AG09319 (cell line): ENCODE results near the gene C11orf86.

Source experiments
- DNase-seq: peaks from one replicate; pipeline ENCODE4 v3.0.0-alpha.2; 2010; ENCODE audit warnings: low read depth; ENCODE audit errors: extremely low read depth
- TF ChIP-seq, protein P1 (sequence below): IDR thresholded peaks from 2 replicates; pipeline ENCODE4 v1.5.1; 2011; ENCODE audit warnings: low read depth, mild to moderate bottlenecking, inconsistent platforms, low read length, moderate library complexity

Gene C11orf86

DNA sequence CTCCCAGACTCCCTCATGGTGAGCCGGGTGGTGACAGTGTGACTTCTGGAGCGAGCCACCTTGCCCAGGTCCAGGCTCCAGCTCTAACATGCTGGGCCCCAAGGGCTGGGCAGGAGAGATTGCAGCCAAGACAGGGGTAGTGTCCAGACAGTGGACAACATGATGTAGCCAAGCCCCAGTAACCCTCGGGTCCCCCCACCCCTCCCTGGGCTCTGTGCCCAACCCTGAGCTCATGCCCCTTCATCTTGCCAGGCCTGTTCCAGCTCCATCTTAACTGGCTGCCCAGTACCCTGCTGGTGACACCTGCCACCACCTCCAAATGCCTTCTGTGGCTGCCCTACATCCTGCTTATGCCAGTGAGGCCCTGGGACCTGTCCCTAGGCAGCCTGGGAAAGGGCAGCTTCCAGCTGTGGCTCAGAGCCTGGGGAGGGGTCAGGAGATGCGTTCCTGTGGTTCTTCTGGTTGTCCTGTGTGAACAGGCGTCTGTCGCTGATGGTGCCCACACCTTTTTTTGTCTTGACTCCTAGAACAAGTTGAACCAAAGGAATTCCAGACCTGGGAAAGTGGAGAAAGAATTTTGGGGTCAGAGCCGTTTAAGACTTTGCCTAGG is 35.3 kb downstream of the C11orf86 start:
- TF ChIP-seq, protein P1, sequence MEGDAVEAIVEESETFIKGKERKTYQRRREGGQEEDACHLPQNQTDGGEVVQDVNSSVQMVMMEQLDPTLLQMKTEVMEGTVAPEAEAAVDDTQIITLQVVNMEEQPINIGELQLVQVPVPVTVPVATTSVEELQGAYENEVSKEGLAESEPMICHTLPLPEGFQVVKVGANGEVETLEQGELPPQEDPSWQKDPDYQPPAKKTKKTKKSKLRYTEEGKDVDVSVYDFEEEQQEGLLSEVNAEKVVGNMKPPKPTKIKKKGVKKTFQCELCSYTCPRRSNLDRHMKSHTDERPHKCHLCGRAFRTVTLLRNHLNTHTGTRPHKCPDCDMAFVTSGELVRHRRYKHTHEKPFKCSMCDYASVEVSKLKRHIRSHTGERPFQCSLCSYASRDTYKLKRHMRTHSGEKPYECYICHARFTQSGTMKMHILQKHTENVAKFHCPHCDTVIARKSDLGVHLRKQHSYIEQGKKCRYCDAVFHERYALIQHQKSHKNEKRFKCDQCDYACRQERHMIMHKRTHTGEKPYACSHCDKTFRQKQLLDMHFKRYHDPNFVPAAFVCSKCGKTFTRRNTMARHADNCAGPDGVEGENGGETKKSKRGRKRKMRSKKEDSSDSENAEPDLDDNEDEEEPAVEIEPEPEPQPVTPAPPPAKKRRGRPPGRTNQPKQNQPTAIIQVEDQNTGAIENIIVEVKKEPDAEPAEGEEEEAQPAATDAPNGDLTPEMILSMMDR, result no peak
- no peak for DNase-seq

DNA sequence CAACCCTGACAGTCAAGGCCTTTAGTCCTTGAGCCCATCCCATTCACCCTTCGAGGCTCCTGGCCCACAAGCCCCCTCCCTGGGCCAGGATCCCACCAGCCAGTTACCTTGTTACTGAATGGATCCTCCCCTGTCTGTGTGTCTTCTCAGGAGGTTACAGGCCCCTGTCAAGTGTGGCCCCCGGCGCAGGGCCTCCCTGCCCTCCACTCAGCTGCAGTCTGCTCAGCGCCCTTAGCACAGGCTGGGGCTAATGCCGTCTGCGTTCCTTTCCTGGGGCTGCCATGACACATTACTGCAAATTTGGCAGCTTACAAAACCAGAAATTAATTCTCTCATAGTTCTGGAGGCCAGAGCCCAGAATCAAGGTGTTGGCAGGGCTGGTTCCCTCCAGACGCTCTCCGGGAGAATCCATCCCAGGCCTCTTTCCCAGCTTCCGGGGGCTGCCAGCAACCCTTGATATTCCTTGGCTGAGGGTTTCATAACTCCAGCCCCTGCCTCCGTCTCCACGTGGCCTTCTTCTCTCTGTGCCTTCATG is 38.5 kb downstream of the C11orf86 start:
- no peak for DNase-seq
- TF ChIP-seq, protein P1, result no peak

DNA sequence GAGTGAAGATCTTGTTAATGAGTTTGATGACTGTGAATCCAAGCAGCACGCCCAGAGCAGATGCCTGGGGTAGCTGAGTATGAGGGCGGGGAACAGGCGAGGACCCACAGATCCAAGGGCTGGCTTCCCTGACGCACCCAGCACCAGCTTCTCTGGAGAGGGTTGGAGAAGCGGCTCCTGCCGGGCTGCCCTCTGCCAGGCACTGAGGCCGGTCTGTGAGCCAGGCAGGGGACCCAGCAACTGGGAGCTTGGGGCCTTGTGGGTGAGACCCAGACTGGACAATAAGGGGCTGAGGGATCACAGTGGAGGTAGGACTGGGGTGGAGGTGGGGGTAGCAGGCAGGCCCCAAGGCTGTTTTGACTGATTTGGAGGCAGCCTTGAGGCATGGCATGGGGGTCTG is 39.2 kb downstream of the C11orf86 start:
- TF ChIP-seq, protein P1, result no peak
- no peak for DNase-seq

DNA sequence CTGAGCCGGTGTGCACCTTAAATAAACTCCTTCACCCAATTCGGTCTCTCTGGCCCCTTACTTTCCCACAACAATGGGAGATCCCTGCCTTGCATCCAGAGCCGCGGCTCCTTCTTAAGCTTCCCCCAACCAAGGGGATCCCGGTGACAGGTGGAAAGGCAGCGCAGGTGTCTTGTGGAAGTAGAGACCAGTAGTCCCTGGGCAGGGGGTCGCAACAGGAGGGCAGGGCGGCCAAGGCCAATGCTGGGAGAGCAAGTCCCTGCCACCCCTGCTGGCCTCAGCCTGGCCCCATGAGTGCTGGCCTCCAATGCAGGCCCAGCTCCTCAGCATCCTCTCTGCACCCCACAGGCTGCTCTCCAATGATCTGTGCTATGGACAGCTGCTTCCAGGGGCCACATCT is 39.9 kb downstream of the C11orf86 start:
- DNase-seq, result no peak

DNA sequence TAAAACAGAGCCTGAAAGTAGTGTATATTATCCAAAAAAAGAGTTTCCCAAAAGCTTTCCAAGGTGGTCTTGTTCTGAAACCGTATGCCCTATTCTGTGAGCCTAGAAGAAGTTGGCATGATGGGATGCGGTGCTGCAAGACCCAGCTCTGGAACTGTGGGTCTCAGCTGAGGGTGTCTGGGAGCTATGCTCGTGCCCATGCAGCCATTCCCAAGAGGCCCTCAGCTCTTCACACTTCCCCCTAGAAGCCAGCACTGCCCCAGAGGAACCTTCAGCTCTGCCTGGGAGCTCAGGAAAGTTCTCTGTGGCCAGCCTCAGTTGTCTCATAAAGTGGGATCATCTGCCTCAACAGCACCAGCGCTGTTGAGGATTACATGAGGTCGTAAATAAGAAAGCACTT is 41.4 kb downstream of the C11orf86 start:
- TF ChIP-seq, protein P1, result no peak

More for the DNA sequence above, 39.9 kb downstream of the C11orf86 start:
- TF ChIP-seq, protein P1, result no peak

DNA sequence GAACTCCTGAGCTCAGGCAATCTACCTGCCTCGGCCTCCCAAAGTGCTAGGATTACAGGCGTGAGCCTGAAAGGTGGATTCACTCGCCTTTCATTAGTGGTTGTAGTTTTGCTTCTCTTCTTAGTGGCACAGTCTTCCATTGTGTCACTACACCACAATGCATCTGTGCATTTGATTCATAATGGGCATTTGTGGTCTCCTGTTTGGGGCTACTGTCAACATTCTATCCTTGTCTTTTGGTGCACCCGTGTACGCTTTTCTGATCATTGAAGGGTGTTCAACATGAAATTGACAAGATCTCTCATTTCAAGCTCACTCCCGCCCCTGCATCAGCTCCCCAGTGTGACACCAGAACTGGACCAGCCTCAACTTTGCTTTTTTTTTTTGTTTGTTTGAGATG is 45.8 kb downstream of the C11orf86 start:
- no peak for DNase-seq
- TF ChIP-seq, protein P1, result no peak

More for the DNA sequence above, 41.4 kb downstream of the C11orf86 start:
- DNase-seq, result no peak

DNA sequence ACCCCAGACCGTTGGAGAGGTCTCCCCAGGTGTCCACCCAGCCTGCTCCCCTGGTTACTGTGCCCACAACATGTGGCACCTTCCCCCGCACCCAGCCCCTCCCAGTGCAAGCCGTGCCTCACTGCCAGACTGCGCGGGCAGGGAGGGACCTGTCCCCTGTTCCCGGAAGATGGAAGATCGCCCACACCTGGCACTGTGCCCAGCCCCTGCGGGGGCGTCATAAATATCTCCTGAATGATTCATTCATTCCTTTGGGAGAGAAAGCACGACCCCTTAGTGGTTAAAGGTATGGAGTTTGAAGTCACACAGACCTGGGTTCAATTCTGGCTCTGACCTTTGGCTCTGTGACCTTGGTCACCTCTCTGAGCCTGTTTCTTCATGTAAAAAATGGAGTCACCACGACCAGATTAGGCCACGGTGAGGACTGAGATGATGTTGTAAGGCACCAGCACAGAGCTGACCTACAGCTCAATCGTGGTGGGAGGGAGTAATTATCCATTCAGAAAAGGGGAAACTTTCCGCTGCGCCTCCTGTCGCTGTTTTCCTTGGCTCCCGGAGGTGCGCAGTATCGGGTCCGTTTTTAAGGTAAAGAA is 47.3 kb downstream of the C11orf86 start:
- TF ChIP-seq, protein P1, result no peak
- DNase-seq, result no peak
